ACC112 (cell line): ENCODE measurements around the gene CHN2.

ENCODE experiments used
- H2AFZ ChIP-seq: fragments of 200-600 bp; sonication (generic); one replicate; pipeline ENCODE4 v1.6.0; 2017; ENCODE audit warnings: antibody characterized with exemption, low read length; ENCODE audit not compliant: unreplicated experiment
- H3K27ac ChIP-seq: fragments of 200-600 bp; sonication (generic); 2 replicates; pipeline ENCODE4 v1.5.1; 2014; ENCODE audit warnings: low read depth, mild to moderate bottlenecking, antibody characterized with exemption, low read length, moderate library complexity
- H3K27me3 ChIP-seq: fragments of 200-600 bp; sonication (generic); 2 replicates; pipeline ENCODE4 v1.6.1; 2014; ENCODE audit warnings: mild to moderate bottlenecking, antibody characterized with exemption, low read length, moderate library complexity, mixed read lengths; ENCODE audit not compliant: insufficient read depth
- H3K36me3 ChIP-seq: fragments of 200-600 bp; sonication (generic); 2 replicates; pipeline ENCODE4 v1.6.1; 2016; ENCODE audit warnings: mild to moderate bottlenecking, antibody characterized with exemption, low read length, moderate library complexity, mixed read lengths; ENCODE audit not compliant: insufficient read depth
- H3K4me1 ChIP-seq: fragments of 200-600 bp; sonication (generic); one replicate; pipeline ENCODE4 v1.6.1; 2016; ENCODE audit warnings: low read length, mixed read lengths; ENCODE audit not compliant: insufficient read depth, unreplicated experiment, control insufficient read depth
- H3K4me3 ChIP-seq: fragments of 200-600 bp; sonication (generic); 2 replicates; pipeline ENCODE4 v1.5.1; 2014; ENCODE audit warnings: mild to moderate bottlenecking, low read depth, low read length
- H3K79me2 ChIP-seq: fragments of 200-600 bp; sonication (generic); one replicate; pipeline ENCODE4 v1.6.0; 2016; ENCODE audit warnings: low read length; ENCODE audit not compliant: control insufficient read depth, unreplicated experiment, insufficient read depth

The CHN2 gene

GRCh38 chr7:29405891-29406290, 211.3 kb downstream of the CHN2 start:
- Histone ChIP-seq H2AFZ (no peak overlapping the region), H3K27ac (no peak overlapping the region), H3K36me3 (no peaks in the 10 kb centered on the region), H3K27me3 (no peaks in the 10 kb centered on the region), H3K4me1 (peaks cover 3% of the 10 kb centered on the region), H3K79me2 (no peaks in the 10 kb centered on the region), H3K4me3 (no peak overlapping the region)

- Histone ChIP-seq H2AFZ (no peak overlapping the region), H3K27me3 (no peaks in the 10 kb centered on the region), H3K4me3 (no peak overlapping the region), H3K36me3 (no peaks in the 10 kb centered on the region), H3K27ac (no peak overlapping the region), H3K79me2 (no peaks in the 10 kb centered on the region), H3K4me1 (peaks cover 3% of the 10 kb centered on the region)
Observed at GRCh38 chr7:29406366-29406765, 211.8 kb downstream of the CHN2 start.

- no peaks in the 10 kb centered on the region for H3K36me3 ChIP-seq
- H2AFZ ChIP-seq, result peak overlapping the region; percentile 21
- H3K4me1 ChIP-seq, result peaks cover 3% of the 10 kb centered on the region
- no peak overlapping the region for H3K4me3 ChIP-seq
- no peaks in the 10 kb centered on the region for H3K27me3 ChIP-seq
- no peak overlapping the region for H3K27ac ChIP-seq
- no peaks in the 10 kb centered on the region for H3K79me2 ChIP-seq
Observed at GRCh38 chr7:29408841-29409243, 214.3 kb downstream of the CHN2 start.

- H3K79me2 ChIP-seq, result no peaks in the 10 kb centered on the region
- no peak overlapping the region for H3K27ac ChIP-seq
- H3K36me3 ChIP-seq, result no peaks in the 10 kb centered on the region
- H2AFZ ChIP-seq, result no peak overlapping the region
- no peaks in the 10 kb centered on the region for H3K27me3 ChIP-seq
- no peak overlapping the region for H3K4me3 ChIP-seq
- H3K4me1 ChIP-seq, result peaks cover 3% of the 10 kb centered on the region
Observed at GRCh38 chr7:29410996-29411395, 216.4 kb downstream of the CHN2 start.

GRCh38 chr7:29412912-29413311, 218.3 kb downstream of the CHN2 start:
- no peak overlapping the region for H3K27ac ChIP-seq
- H3K27me3 ChIP-seq, result no peaks in the 10 kb centered on the region
- H3K4me3 ChIP-seq, result no peak overlapping the region
- H3K36me3 ChIP-seq, result no peaks in the 10 kb centered on the region
- H3K4me1 ChIP-seq, result peaks cover 3% of the 10 kb centered on the region
- H3K79me2 ChIP-seq, result no peaks in the 10 kb centered on the region
- no peak overlapping the region for H2AFZ ChIP-seq

GRCh38 chr7:29413626-29414136, 219.1 kb downstream of the CHN2 start:
- no peak overlapping the region for H2AFZ ChIP-seq
- no peaks in the 10 kb centered on the region for H3K27me3 ChIP-seq
- H3K27ac ChIP-seq, result no peak overlapping the region
- peaks cover 3% of the 10 kb centered on the region for H3K4me1 ChIP-seq
- H3K4me3 ChIP-seq, result no peak overlapping the region
- H3K79me2 ChIP-seq, result no peaks in the 10 kb centered on the region
- no peaks in the 10 kb centered on the region for H3K36me3 ChIP-seq

- Histone ChIP-seq H3K36me3 (no peaks in the 10 kb centered on the region), H3K4me3 (no peak overlapping the region), H2AFZ (no peak overlapping the region), H3K27ac (no peak overlapping the region), H3K79me2 (no peaks in the 10 kb centered on the region), H3K27me3 (no peaks in the 10 kb centered on the region), H3K4me1 (no peaks in the 10 kb centered on the region)
Observed at GRCh38 chr7:29414216-29414615, 219.6 kb downstream of the CHN2 start.

- no peaks in the 10 kb centered on the region for H3K79me2 ChIP-seq
- H3K27ac ChIP-seq, result no peak overlapping the region
- H3K4me1 ChIP-seq, result no peaks in the 10 kb centered on the region
- H3K27me3 ChIP-seq, result no peaks in the 10 kb centered on the region
- no peak overlapping the region for H2AFZ ChIP-seq
- H3K36me3 ChIP-seq, result no peaks in the 10 kb centered on the region
- H3K4me3 ChIP-seq, result no peak overlapping the region
Observed at GRCh38 chr7:29415215-29415614, 220.6 kb downstream of the CHN2 start.

- Histone ChIP-seq H3K79me2 (no peaks in the 10 kb centered on the region), H2AFZ (no peak overlapping the region), H3K27me3 (no peaks in the 10 kb centered on the region), H3K4me3 (no peak overlapping the region), H3K36me3 (no peaks in the 10 kb centered on the region), H3K4me1 (no peaks in the 10 kb centered on the region), H3K27ac (no peak overlapping the region)
Observed at GRCh38 chr7:29416276-29416937, 221.8 kb downstream of the CHN2 start.

- H3K4me1 ChIP-seq, result no peaks in the 10 kb centered on the region
- no peaks in the 10 kb centered on the region for H3K79me2 ChIP-seq
- no peak overlapping the region for H2AFZ ChIP-seq
- no peak overlapping the region for H3K4me3 ChIP-seq
- no peaks in the 10 kb centered on the region for H3K27me3 ChIP-seq
- no peak overlapping the region for H3K27ac ChIP-seq
- no peaks in the 10 kb centered on the region for H3K36me3 ChIP-seq
Observed at GRCh38 chr7:29416938-29417305, 222.3 kb downstream of the CHN2 start.

GRCh38 chr7:29418056-29418455, 223.5 kb downstream of the CHN2 start:
- no peaks in the 10 kb centered on the region for H3K4me1 ChIP-seq
- H2AFZ ChIP-seq, result no peak overlapping the region
- no peaks in the 10 kb centered on the region for H3K79me2 ChIP-seq
- H3K27ac ChIP-seq, result no peak overlapping the region
- H3K36me3 ChIP-seq, result no peaks in the 10 kb centered on the region
- H3K4me3 ChIP-seq, result no peak overlapping the region
- H3K27me3 ChIP-seq, result no peaks in the 10 kb centered on the region
